ENCODE data around the gene ATG12.
"Not testable (repeated sequence)": the region's sequence is repeated elsewhere in the genome, so short reads cannot be mapped to it uniquely, and the experiment has no call there.

ATG12 gene

DNA sequence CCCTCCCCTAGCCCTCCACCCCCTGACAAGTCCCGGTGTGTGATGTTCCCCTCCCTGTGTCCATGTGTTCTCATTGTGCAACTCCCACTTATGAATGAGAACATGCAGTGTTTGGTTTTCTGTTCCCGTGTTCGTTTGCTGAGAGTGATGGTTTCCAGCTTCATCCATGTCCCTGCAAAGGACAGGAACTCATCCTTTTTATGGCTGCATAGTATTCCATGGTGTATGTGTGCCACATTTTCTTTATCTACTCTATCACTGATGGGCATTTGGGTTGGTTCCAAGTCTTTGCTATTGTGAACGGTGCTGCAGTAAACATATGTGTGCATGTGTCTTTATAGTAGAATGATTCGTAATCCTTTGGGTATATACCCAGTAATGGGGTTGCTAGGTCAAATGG, 36.0 kb upstream of the ATG12 start:
- not testable (repeated sequence) for H3K4me2 ChIP-seq (ENCODE audit: low read depth, low read length, poor library complexity, severe bottlenecking); H3K9me3 ChIP-seq (ENCODE audit: insufficient read depth, low read depth, low read length); H3K4me3 ChIP-seq (ENCODE audit: low read length, poor library complexity, severe bottlenecking); H3K36me3 ChIP-seq (ENCODE audit: insufficient read depth, low read length); H3F3A ChIP-seq (ENCODE audit: low read depth); H3K27me3 ChIP-seq (ENCODE audit: insufficient read depth, low read length, poor library complexity, severe bottlenecking); H3K4me1 ChIP-seq (ENCODE audit: insufficient read depth, low read length, poor library complexity, severe bottlenecking); H3K79me2 ChIP-seq (ENCODE audit: insufficient read depth, low read length); H3K9me2 ChIP-seq (replicated peaks; ENCODE audit: low read depth, low read length); H4K20me1 ChIP-seq (ENCODE audit: insufficient read depth, low read length, poor library complexity, severe bottlenecking); H3K9ac ChIP-seq (ENCODE audit: low read depth, low read length, poor library complexity, severe bottlenecking); H2AFZ ChIP-seq (ENCODE audit: low read length)

DNA sequence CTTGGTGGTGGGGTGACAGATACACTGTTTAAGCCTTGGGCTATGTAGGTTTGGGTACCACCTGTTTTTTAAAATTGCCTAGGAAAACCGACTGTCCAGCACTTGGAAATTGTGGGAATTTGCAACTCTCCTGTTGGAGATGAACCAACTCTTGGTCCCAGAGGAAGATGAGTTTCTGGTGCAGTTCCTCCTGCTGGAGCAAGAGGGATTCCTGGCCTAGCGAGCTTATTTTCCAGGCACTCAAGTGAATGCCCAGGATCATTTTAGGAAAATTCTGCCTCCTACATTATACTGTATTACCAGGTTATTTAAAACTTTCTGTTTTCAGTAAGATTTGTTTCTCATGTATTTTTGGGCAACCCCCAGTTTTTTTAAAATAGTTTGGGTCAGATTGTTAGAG, 34.1 kb upstream of the ATG12 start:
- H3K9me2 ChIP-seq (replicated peaks; ENCODE audit: low read depth, low read length), result no peaks in the 10 kb centered on the region
- H3K9ac ChIP-seq (ENCODE audit: low read depth, low read length, poor library complexity, severe bottlenecking), result no peak overlapping the region
- H4K20me1 ChIP-seq (ENCODE audit: insufficient read depth, low read length, poor library complexity, severe bottlenecking), result no peaks in the 10 kb centered on the region
- H3K27me3 ChIP-seq (ENCODE audit: insufficient read depth, low read length, poor library complexity, severe bottlenecking), result no peaks in the 10 kb centered on the region
- no peaks in the 10 kb centered on the region for H3K4me1 ChIP-seq (ENCODE audit: insufficient read depth, low read length, poor library complexity, severe bottlenecking)
- H3K36me3 ChIP-seq (ENCODE audit: insufficient read depth, low read length), result peaks cover 10% of the 10 kb centered on the region; the same call in 1 of the 2 replicates
- H3K9me3 ChIP-seq (ENCODE audit: insufficient read depth, low read depth, low read length), result no peaks in the 10 kb centered on the region
- H3F3A ChIP-seq (ENCODE audit: low read depth), result no peaks in the 10 kb centered on the region
- H3K4me2 ChIP-seq (ENCODE audit: low read depth, low read length, poor library complexity, severe bottlenecking), result no peak overlapping the region
- TF ChIP-seq EZH2phosphoT487 (IDR thresholded peaks at IDR 0.05; ENCODE audit: borderline replicate concordance), result no peak
- TF ChIP-seq, protein P1, sequence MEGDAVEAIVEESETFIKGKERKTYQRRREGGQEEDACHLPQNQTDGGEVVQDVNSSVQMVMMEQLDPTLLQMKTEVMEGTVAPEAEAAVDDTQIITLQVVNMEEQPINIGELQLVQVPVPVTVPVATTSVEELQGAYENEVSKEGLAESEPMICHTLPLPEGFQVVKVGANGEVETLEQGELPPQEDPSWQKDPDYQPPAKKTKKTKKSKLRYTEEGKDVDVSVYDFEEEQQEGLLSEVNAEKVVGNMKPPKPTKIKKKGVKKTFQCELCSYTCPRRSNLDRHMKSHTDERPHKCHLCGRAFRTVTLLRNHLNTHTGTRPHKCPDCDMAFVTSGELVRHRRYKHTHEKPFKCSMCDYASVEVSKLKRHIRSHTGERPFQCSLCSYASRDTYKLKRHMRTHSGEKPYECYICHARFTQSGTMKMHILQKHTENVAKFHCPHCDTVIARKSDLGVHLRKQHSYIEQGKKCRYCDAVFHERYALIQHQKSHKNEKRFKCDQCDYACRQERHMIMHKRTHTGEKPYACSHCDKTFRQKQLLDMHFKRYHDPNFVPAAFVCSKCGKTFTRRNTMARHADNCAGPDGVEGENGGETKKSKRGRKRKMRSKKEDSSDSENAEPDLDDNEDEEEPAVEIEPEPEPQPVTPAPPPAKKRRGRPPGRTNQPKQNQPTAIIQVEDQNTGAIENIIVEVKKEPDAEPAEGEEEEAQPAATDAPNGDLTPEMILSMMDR (conservative IDR thresholded peaks at IDR 0.05; ENCODE audit: low read length), result no peak
- H3K4me3 ChIP-seq (ENCODE audit: low read length, poor library complexity, severe bottlenecking), result no peak overlapping the region
- no peaks in the 10 kb centered on the region for H3K79me2 ChIP-seq (ENCODE audit: insufficient read depth, low read length)
- no peak overlapping the region for H2AFZ ChIP-seq (ENCODE audit: low read length)

DNA sequence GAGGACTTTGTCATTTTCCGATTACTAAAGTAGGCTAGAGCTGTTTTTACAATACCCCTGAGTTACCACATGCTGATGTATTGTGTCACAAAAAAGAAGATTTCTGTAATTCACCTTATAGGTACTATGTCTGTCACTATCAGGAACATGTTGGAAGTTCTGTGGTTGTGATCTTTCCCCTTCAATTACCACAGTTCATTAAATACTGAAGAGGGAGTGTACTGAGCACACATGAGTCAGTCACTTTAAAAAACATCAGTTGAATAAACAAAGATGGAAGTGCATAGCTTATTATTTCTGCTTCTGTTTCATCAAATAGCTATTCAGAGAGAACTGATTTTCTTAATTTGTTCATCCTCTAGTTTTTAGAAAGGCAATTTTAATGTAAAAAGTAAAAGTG, 32.0 kb upstream of the ATG12 start:
- no peaks in the 10 kb centered on the region for H3K27me3 ChIP-seq (ENCODE audit: insufficient read depth, low read length, poor library complexity, severe bottlenecking)
- no peaks in the 10 kb centered on the region for H4K20me1 ChIP-seq (ENCODE audit: insufficient read depth, low read length, poor library complexity, severe bottlenecking)
- no peaks in the 10 kb centered on the region for H3K9me3 ChIP-seq (ENCODE audit: insufficient read depth, low read depth, low read length)
- TF ChIP-seq, protein P1 (conservative IDR thresholded peaks at IDR 0.05; ENCODE audit: low read length), result no peak
- no peak for TF ChIP-seq EZH2phosphoT487 (IDR thresholded peaks at IDR 0.05; ENCODE audit: borderline replicate concordance)
- H3K4me2 ChIP-seq (ENCODE audit: low read depth, low read length, poor library complexity, severe bottlenecking), result no peak overlapping the region
- H3F3A ChIP-seq (ENCODE audit: low read depth), result no peaks in the 10 kb centered on the region
- H3K4me1 ChIP-seq (ENCODE audit: insufficient read depth, low read length, poor library complexity, severe bottlenecking), result no peaks in the 10 kb centered on the region
- no peaks in the 10 kb centered on the region for H3K9me2 ChIP-seq (replicated peaks; ENCODE audit: low read depth, low read length)
- no peak overlapping the region for H3K9ac ChIP-seq (ENCODE audit: low read depth, low read length, poor library complexity, severe bottlenecking)
- peaks cover 14% of the 10 kb centered on the region; the same call in 1 of the 2 replicates for H3K36me3 ChIP-seq (ENCODE audit: insufficient read depth, low read length)
- H2AFZ ChIP-seq (ENCODE audit: low read length), result no peak overlapping the region
- H3K79me2 ChIP-seq (ENCODE audit: insufficient read depth, low read length), result no peaks in the 10 kb centered on the region
- H3K4me3 ChIP-seq (ENCODE audit: low read length, poor library complexity, severe bottlenecking), result no peak overlapping the region

DNA sequence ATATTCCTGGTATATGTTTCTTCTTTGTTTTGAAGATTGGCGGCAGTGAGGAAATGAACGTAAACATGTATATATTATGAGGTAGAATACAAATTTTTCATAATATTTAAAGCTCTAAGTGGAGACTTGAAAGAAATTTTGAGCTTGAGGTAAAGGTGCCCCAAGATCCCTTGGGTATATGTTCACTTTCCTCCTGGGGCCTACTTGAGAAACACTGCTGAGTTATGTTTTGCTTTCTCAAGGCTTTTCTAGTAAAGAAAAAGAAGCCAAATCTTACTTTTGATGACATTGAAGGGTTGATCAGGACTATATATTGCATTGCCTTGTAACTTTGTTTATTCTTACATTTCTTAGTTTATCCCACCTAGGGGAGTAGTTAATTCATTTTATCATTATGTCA, 31.1 kb upstream of the ATG12 start:
- H4K20me1 ChIP-seq (ENCODE audit: insufficient read depth, low read length, poor library complexity, severe bottlenecking), result no peaks in the 10 kb centered on the region
- H3F3A ChIP-seq (ENCODE audit: low read depth), result no peaks in the 10 kb centered on the region
- no peaks in the 10 kb centered on the region for H3K27me3 ChIP-seq (ENCODE audit: insufficient read depth, low read length, poor library complexity, severe bottlenecking)
- no peak overlapping the region for H2AFZ ChIP-seq (ENCODE audit: low read length)
- H3K79me2 ChIP-seq (ENCODE audit: insufficient read depth, low read length), result no peaks in the 10 kb centered on the region
- no peak overlapping the region for H3K4me2 ChIP-seq (ENCODE audit: low read depth, low read length, poor library complexity, severe bottlenecking)
- H3K9me2 ChIP-seq (replicated peaks; ENCODE audit: low read depth, low read length), result no peaks in the 10 kb centered on the region
- no peaks in the 10 kb centered on the region for H3K9me3 ChIP-seq (ENCODE audit: insufficient read depth, low read depth, low read length)
- no peaks in the 10 kb centered on the region for H3K4me1 ChIP-seq (ENCODE audit: insufficient read depth, low read length, poor library complexity, severe bottlenecking)
- TF ChIP-seq EZH2phosphoT487 (IDR thresholded peaks at IDR 0.05; ENCODE audit: borderline replicate concordance), result no peak
- TF ChIP-seq, protein P1 (conservative IDR thresholded peaks at IDR 0.05; ENCODE audit: low read length), result no peak
- H3K4me3 ChIP-seq (ENCODE audit: low read length, poor library complexity, severe bottlenecking), result no peak overlapping the region
- no peak overlapping the region for H3K9ac ChIP-seq (ENCODE audit: low read depth, low read length, poor library complexity, severe bottlenecking)
- H3K36me3 ChIP-seq (ENCODE audit: insufficient read depth, low read length), result peaks cover 14% of the 10 kb centered on the region; the same call in 1 of the 2 replicates
